Endothelial cell (in vitro differentiated cells): ENCODE results near the gene PPP6R2. TPM values are rescaled to one million over a fixed set of nuclear protein-coding genes. Genes with fewer than 3 reads are reported as not detected.

Source experiments
- DNase-seq: peaks from one replicate; pipeline ENCODE4 v3.0.0; 2021; ENCODE audit warnings: low spot score
- H3K27ac Mint-ChIP-seq: one replicate; pipeline ENCODE4 v1.8.0; 2021; ENCODE audit warnings: mixed read lengths, inconsistent platforms; ENCODE audit not compliant: unreplicated experiment
- H3K27me3 Mint-ChIP-seq: one replicate; pipeline ENCODE4 v1.8.0; 2021; ENCODE audit warnings: mild to moderate bottlenecking, moderate library complexity, mixed read lengths, inconsistent platforms; ENCODE audit not compliant: unreplicated experiment
- H3K36me3 Mint-ChIP-seq: one replicate; pipeline ENCODE4 v1.8.0; 2021; ENCODE audit warnings: mild to moderate bottlenecking, low read depth, mixed read lengths, inconsistent platforms; ENCODE audit not compliant: unreplicated experiment
- H3K4me1 Mint-ChIP-seq: one replicate; pipeline ENCODE4 v1.8.0; 2021; ENCODE audit warnings: mild to moderate bottlenecking, mixed read lengths, inconsistent platforms; ENCODE audit not compliant: unreplicated experiment
- H3K4me3 Mint-ChIP-seq: one replicate; pipeline ENCODE4 v1.8.0; 2021; ENCODE audit warnings: mild to moderate bottlenecking, mixed read lengths, inconsistent platforms; ENCODE audit not compliant: unreplicated experiment
- H3K9me3 Mint-ChIP-seq: one replicate; pipeline ENCODE4 v1.8.0; 2021; ENCODE audit warnings: mixed read lengths, inconsistent platforms; ENCODE audit not compliant: unreplicated experiment
- CTCF ChIP-seq: fragments of 200-600 bp; sonication (generic); IDR thresholded peaks from one replicate; pipeline ENCODE4 v1.5.0; 2021; ENCODE audit warnings: antibody characterized with exemption; ENCODE audit not compliant: unreplicated experiment
- total RNA-seq: library from RNA; stranded (reverse); fragmentation: NEBNext Ultra II Directional; extraction: Animal tissue kit (Norgen Biotek cat#: 25700); gene quantifications from one replicate; pipeline ENCODE4 v1.2.1, GENCODE V29; 2021; ENCODE audit not compliant: unreplicated experiment

Gene PPP6R2
- total RNA-seq, 1 donor from 2014 or later = 50.9 TPM

DNA sequence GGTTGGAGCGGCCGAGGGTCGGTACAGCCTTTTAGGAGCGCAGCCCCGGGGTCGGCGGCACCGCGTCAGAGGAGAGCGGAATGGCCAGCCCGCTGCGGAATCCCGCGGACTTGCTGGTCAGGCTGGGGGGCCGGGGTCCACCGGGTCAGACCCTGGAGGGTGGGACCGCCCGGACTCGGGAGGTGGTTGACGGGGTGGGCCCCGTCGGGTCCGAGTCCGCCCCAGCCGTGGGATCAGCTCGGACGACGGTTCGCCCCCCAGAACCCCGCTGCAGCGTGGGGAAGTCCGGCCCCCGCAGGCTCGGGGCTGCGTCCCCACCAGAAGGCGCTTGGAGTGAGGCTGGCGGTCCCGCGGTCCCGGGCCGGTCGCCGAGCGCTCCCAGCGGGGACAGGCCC lies 137.9 kb downstream of the PPP6R2 start:
- Mint-ChIP-seq H3K9me3 (no peaks in the 10 kb centered on the region), H3K27me3 (peaks cover 32% of the 10 kb centered on the region), H3K4me3 (peak overlapping the region; percentile 25), H3K27ac (no peak overlapping the region), H3K4me1 (no peaks in the 10 kb centered on the region), H3K36me3 (no peaks in the 10 kb centered on the region)
- no peak for DNase-seq
- no peak for TF ChIP-seq CTCF

- no peak for TF ChIP-seq CTCF
- no peaks in the 10 kb centered on the region for H3K36me3 Mint-ChIP-seq
- peak; percentile 36 for DNase-seq
- H3K4me3 Mint-ChIP-seq = peak within 1 kb of the TSS; percentile 25
- H3K27me3 Mint-ChIP-seq = peaks cover 32% of the 10 kb centered on the region
- H3K9me3 Mint-ChIP-seq = no peaks in the 10 kb centered on the region
- H3K4me1 Mint-ChIP-seq = no peaks in the 10 kb centered on the region
- H3K27ac Mint-ChIP-seq = no peak within 1 kb of the TSS
These were observed 138.4 kb downstream of the PPP6R2 start, which contains the start of gene ADM2 for GRCh38 chr22:50481440-50482106. Gene ADM2 (plus strand): TSS chr22:50481543. CDS start chr22:50481848, 305 bp downstream.

GRCh38 chr22:50482107-50483074 lies 139.3 kb downstream of the PPP6R2 start:
- no peak for TF ChIP-seq CTCF
- peaks cover 26% of the 10 kb centered on the region for H3K27me3 Mint-ChIP-seq
- no peak overlapping the region for H3K27ac Mint-ChIP-seq
- H3K4me1 Mint-ChIP-seq = no peaks in the 10 kb centered on the region
- DNase-seq = no peak
- no peak overlapping the region for H3K4me3 Mint-ChIP-seq
- no peaks in the 10 kb centered on the region for H3K9me3 Mint-ChIP-seq
- H3K36me3 Mint-ChIP-seq = no peaks in the 10 kb centered on the region

- H3K9me3 Mint-ChIP-seq = no peaks in the 10 kb centered on the region
- no peak for DNase-seq
- no peak for TF ChIP-seq CTCF
- no peaks in the 10 kb centered on the region for H3K4me1 Mint-ChIP-seq
- no peaks in the 10 kb centered on the region for H3K36me3 Mint-ChIP-seq
- H3K27me3 Mint-ChIP-seq = peaks cover 26% of the 10 kb centered on the region
- no peak overlapping the region for H3K27ac Mint-ChIP-seq
- H3K4me3 Mint-ChIP-seq = no peak overlapping the region
These were observed 140.0 kb downstream of the PPP6R2 start for GRCh38 chr22:50483106-50483505.
